OCI-LY7 (cell line): Measurements from ENCODE around the gene C5orf15.

Experiments used
- CTCF ChIP-seq: fragments of 200-600 bp; sonication (generic); conservative IDR thresholded peaks from 2 replicates; pipeline ENCODE4 v1.5.1; 2014; ENCODE audit warnings: mild to moderate bottlenecking, antibody characterized with exemption, low read length, moderate library complexity, mixed read lengths
- EZH2phosphoT487 ChIP-seq: fragments of 200-600 bp; sonication (generic); IDR thresholded peaks from 2 replicates; pipeline ENCODE4 v1.6.1; 2018; ENCODE audit warnings: low read depth, borderline replicate concordance, mild to moderate bottlenecking, mixed run types, antibody characterized with exemption, low read length, moderate library complexity, mixed read lengths

GRCh38 chr5:133925866-133926488, 42.4 kb downstream of the C5orf15 start:
- TF ChIP-seq CTCF: no peak
- TF ChIP-seq EZH2phosphoT487: no peak
